Naive B cell (primary cell): ENCODE measurements around the gene FLT3. TPM values are rescaled to one million over a fixed set of nuclear protein-coding genes. Genes with fewer than 3 reads are reported as not detected.
"Not testable (repeated sequence)": the region's sequence is repeated elsewhere in the genome, so short reads cannot be mapped to it uniquely, and the experiment has no call there.

Source experiments
- ATAC-seq, 2 donors: fragments of 150-1000 bp; cut with Tn5 transposase; 2 replicates each; pipeline ENCODE4 v1.10.0; 2021; ENCODE audit warnings: low read depth in 2 of 2, mild to moderate bottlenecking in 2 of 2, moderate library complexity in 2 of 2
- DNase-seq: peaks from one replicate; pipeline ENCODE4 v3.0.0; 2022
- H3K27ac Mint-ChIP-seq, 6 donors: one replicate each; pipeline ENCODE4 v1.8.0; 2020 to 2022; ENCODE audit warnings: mild to moderate bottlenecking in 6 of 6, mixed read lengths in 6 of 6, moderate library complexity in 5 of 6, inconsistent platforms in 2 of 6
- H3K27me3 Mint-ChIP-seq, 3 donors: one replicate each; pipeline ENCODE4 v1.8.0; 2021 to 2022; ENCODE audit warnings: mixed read lengths in 3 of 3, mild to moderate bottlenecking in 1 of 3
- H3K36me3 Mint-ChIP-seq, 2 donors: one replicate each; pipeline ENCODE4 v1.8.0; 2020 to 2022; ENCODE audit warnings: mixed read lengths in 2 of 2, inconsistent platforms in 1 of 2, mild to moderate bottlenecking in 1 of 2
- H3K4me1 Mint-ChIP-seq, 3 donors: one replicate each; pipeline ENCODE4 v1.8.0; 2020 to 2022; ENCODE audit warnings: mixed read lengths in 3 of 3, inconsistent platforms in 1 of 3, mild to moderate bottlenecking in 1 of 3, moderate library complexity in 1 of 3
- H3K4me3 Mint-ChIP-seq, 8 donors: one replicate each; pipeline ENCODE4 v1.8.0; 2020 to 2022; ENCODE audit warnings: mild to moderate bottlenecking in 8 of 8, mixed read lengths in 8 of 8, moderate library complexity in 8 of 8, inconsistent platforms in 2 of 8
- H3K9me3 Mint-ChIP-seq, 7 donors: one replicate each; pipeline ENCODE4 v1.8.0; 2020 to 2022; ENCODE audit warnings: mixed read lengths in 7 of 7, mild to moderate bottlenecking in 5 of 7, inconsistent platforms in 2 of 7, moderate library complexity in 1 of 7
- polyA plus RNA-seq, 6 donors: library from polyadenylated mRNA; unstranded; fragments of 300-500 nt; fragmentation: Illumina TruSeq; gene quantifications; one replicate each; pipeline ENCODE4 v1.2.3, GENCODE V29; 2021; ENCODE audit warnings: low read depth in 6 of 6

The FLT3 gene
- polyA plus RNA-seq, 6 donors from 2014 or later, result 0.08 to 0.47 (median 0.36) TPM; not detected in 3

DNA sequence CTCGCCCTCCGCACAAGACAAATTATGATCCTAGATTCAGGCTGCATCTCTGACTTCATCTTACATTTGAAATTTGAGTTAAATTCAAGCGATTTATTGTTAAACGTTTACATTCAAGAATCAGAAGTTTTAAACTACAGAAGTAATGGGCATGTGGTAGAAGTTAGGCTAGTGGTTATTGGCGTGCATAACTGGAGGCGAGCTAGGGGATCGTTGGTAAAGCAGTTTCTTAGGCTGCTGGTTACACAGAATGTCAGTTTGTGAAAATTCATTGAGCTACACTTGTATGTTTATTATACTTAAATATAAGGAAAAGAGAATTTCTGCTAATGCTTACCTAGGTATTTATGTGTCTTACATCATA is 130.5 kb downstream of the FLT3 start:
- Mint-ChIP-seq H3K27ac (peak overlapping the region in 2 of 6 donors; percentile 0 to 89), H3K9me3 (peaks cover 0 to 3% (median 0%) of the 10 kb centered on the region in 7 donors), H3K27me3 (peaks cover 64 to 96% (median 86%) of the 10 kb centered on the region in 3 donors), H3K4me3 (peak overlapping the region in 7 of 8 donors; percentile 16 to 88 (median 78)), H3K36me3 (no peaks in the 10 kb centered on the region), H3K4me1 (peaks cover 38 to 47% (median 43%) of the 10 kb centered on the region in 3 donors)
- DNase-seq (no peak), ATAC-seq (no peak)

DNA sequence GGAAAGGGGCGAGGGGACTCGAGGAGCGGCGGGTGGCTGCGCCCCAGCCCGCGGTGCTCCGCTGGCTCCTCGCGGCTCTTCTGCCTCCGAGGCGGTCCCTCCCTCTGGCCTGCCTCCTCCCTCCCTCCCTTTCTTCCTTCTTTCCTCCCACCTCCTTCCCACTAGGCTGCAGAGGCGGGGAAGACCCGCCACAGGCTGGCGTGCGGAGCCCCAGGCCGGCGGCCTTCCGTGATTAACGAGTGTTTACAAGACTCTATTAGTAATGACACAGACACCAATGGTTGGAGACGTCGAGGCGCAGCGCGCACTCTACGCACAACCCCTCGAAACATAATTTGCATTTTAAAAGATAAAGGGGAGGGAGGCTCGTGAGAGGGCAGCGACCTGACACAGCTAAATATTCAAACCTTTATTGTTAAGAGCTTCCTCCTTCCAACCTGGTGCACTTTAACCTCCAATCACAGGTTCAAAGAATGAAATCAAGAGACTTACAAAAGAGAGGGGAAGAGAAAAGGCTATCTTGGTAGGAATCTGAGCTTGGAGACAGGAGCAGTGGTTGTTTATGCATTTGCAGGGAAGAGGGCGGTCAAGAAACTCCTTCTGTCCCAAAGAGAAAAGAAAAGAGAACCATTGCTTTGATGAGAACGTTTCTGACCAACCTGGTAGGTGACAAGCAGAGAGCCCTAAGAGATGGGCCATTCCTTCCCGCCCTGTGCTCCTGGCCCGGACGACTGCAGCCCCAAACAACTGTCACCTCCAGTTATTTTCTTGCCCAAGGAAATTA is 131.1 kb downstream of the FLT3 start, which contains the start of gene CDX2:
TSS of gene CDX2 (minus strand) at position 234 of the 784 bp plus-strand sequence. CDS start 309 bp downstream, outside the sequence.
- Mint-ChIP-seq H3K36me3 (no peaks in the 10 kb centered on the region), H3K4me1 (peaks cover 38 to 47% (median 39%) of the 10 kb centered on the region in 3 donors), H3K27me3 (peaks cover 59 to 94% (median 82%) of the 10 kb centered on the region in 3 donors), H3K27ac (peak within 1 kb of the TSS in 3 of 6 donors; percentile 0 to 90 (median 89)), H3K9me3 (peaks cover 0 to 3% (median 0%) of the 10 kb centered on the region in 7 donors), H3K4me3 (peak within 1 kb of the TSS; percentile 48 to 88 (median 86))
- ATAC-seq (peak; percentile 26 to 37), DNase-seq (no peak)

DNA sequence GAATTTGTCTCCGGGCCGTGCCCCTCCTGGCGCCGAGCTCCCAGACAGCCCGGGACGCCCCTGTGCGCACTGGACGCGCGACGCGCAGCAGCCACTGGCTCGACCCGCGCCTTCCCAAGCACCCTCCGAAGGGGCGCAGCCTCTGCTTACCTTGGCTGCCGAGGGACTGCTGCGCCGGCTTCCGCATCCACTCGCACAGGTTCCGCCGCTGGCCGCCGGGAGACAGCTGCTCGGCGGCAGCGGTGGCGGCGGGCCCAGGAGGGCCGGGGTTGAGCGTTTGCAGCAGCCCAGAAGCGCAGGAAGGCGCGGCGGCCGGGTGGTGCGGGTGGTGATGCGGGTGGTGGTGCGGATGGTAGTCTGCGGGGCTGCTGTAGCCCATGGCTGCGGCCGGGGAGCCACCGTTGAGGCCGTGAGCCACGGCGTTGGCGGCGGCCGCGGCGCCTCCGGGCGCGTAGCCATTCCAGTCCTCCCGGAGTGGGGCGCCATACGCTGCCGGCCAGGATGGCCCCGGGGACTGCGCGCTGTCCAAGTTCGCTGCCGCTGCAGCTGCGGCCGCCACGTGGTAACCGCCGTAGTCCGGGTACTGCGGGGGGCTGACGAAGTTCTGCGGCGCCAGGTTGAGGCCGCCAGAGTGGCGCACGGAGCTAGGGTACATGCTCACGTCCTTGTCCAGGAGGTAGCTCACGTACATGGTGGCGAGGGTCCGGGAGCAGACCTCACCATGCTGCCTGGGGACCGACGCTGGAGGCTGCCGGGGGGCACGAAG is 131.9 kb downstream of the FLT3 start:
- Mint-ChIP-seq H3K27me3 (peaks cover 56 to 94% (median 82%) of the 10 kb centered on the region in 3 donors), H3K36me3 (no peaks in the 10 kb centered on the region), H3K27ac (peak overlapping the region in 1 of 6 donors; percentile 78), H3K4me3 (peak overlapping the region; percentile 2 to 87 (median 68)), H3K4me1 (peaks cover 38 to 47% (median 39%) of the 10 kb centered on the region in 3 donors), H3K9me3 (peaks cover 0 to 3% (median 0%) of the 10 kb centered on the region in 7 donors)
- DNase-seq (no peak), ATAC-seq (peak; percentile 18 to 32)

DNA sequence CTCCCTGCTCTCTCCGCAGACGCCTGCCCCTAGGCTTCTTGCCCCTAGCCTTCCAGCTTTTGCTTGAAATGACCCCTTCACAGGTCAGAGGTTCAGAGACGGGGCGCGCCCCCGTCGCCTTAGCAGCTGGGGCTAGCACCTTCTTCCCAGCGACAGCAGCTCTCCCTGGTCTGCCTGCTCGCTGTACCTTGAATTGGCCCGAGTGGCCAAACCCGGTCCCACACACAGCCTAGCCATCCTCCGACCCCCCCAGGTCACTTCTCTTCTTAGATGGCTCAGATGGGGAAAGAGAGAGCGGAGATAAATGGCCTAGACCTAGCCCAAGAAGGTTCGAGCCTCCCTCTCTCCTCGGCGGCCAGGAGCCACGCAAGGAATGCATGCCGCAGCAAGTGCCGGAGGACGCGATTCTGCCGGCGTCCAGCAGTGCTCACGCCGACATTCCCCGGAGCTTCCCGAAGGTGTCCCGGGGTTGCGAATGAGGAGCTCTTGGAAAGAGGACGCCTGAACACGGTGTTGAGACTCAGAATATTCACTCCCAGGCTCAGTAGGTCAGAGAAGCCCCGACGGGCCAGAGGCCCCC is 132.6 kb downstream of the FLT3 start:
- H3K27ac Mint-ChIP-seq, result peak overlapping the region in 3 of 6 donors; percentile 69 to 91 (median 83)
- ATAC-seq (no peak), DNase-seq (no peak)
- H3K9me3 Mint-ChIP-seq, result peaks cover 0 to 3% (median 0%) of the 10 kb centered on the region in 7 donors
- peak overlapping the region; percentile 69 to 88 (median 81) for H3K4me3 Mint-ChIP-seq
- no peaks in the 10 kb centered on the region for H3K36me3 Mint-ChIP-seq
- peaks cover 38 to 47% (median 39%) of the 10 kb centered on the region in 3 donors for H3K4me1 Mint-ChIP-seq
- H3K27me3 Mint-ChIP-seq, result peaks cover 49 to 94% (median 79%) of the 10 kb centered on the region in 3 donors

DNA sequence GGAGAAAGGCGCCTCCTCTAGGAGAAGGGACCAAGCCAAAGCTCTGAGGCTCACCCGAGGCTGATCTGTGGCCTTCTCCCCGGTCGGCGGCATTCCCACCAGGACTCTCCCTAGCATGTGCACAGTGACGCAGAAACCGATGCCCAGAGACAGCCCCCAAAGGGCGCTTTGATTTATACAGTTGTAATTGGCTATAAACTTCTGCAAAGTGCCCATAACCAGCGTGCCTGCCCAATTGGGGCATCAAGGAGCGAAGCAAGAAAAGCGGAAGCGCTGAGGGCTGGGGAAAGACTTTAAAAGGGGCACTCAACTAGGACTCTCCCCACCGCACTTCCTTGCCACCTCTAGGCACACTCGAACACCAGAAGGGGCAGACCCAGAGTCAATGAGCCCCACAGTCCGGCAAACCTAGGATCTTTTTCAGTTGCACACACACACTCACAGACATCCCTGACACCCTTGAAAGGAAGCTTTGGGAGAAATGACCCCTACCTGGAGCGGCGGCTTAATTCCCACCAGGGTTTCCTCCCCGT is 133.1 kb downstream of the FLT3 start:
- H3K4me3 Mint-ChIP-seq, result peak overlapping the region; percentile 69 to 88 (median 81)
- H3K27ac Mint-ChIP-seq, result peak overlapping the region in 3 of 6 donors; percentile 69 to 91 (median 83)
- H3K9me3 Mint-ChIP-seq, result peaks cover 0 to 3% (median 0%) of the 10 kb centered on the region in 7 donors
- ATAC-seq, result peak; percentile 65 to 75
- H3K27me3 Mint-ChIP-seq, result peaks cover 54 to 96% (median 84%) of the 10 kb centered on the region in 3 donors
- H3K36me3 Mint-ChIP-seq, result no peaks in the 10 kb centered on the region
- H3K4me1 Mint-ChIP-seq, result peaks cover 38 to 50% (median 39%) of the 10 kb centered on the region in 3 donors
- DNase-seq, result peak; percentile 41

DNA sequence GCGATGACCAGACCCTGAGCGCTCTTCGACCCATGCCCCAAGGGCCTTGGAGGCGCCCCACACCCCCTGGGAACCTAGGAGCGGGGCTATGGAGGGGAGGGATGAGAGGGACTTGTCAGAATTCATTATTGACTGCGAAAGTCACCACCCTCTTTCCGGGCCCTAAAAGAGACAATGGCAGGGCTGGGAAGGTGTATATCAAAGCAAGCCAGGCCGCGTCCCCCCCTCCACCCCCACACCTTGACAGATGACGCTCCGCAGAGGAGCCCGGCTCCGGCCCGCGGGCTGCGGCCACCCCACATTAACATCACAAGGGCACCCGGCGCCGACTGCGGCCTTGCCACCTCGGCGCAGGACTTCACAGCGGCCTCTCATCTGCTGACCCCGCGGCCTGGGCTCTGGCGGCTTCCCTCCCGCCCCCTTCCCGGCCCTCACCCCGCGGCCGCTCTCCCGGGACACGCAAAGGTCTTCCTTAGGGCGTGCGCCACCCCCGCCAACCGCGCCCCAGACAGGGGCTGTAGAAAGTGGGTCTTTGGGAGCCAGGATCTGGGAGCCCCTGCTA is 133.7 kb downstream of the FLT3 start:
- H3K4me3 Mint-ChIP-seq, result peak overlapping the region; percentile 15 to 87 (median 76)
- H3K9me3 Mint-ChIP-seq, result peaks cover 0 to 3% (median 0%) of the 10 kb centered on the region in 7 donors
- H3K4me1 Mint-ChIP-seq, result peaks cover 38 to 56% (median 40%) of the 10 kb centered on the region in 3 donors
- H3K27ac Mint-ChIP-seq, result peak overlapping the region in 1 of 6 donors; percentile 86
- no peaks in the 10 kb centered on the region for H3K36me3 Mint-ChIP-seq
- DNase-seq (no peak), ATAC-seq (no peak)
- H3K27me3 Mint-ChIP-seq, result peaks cover 59 to 97% (median 90%) of the 10 kb centered on the region in 3 donors

DNA sequence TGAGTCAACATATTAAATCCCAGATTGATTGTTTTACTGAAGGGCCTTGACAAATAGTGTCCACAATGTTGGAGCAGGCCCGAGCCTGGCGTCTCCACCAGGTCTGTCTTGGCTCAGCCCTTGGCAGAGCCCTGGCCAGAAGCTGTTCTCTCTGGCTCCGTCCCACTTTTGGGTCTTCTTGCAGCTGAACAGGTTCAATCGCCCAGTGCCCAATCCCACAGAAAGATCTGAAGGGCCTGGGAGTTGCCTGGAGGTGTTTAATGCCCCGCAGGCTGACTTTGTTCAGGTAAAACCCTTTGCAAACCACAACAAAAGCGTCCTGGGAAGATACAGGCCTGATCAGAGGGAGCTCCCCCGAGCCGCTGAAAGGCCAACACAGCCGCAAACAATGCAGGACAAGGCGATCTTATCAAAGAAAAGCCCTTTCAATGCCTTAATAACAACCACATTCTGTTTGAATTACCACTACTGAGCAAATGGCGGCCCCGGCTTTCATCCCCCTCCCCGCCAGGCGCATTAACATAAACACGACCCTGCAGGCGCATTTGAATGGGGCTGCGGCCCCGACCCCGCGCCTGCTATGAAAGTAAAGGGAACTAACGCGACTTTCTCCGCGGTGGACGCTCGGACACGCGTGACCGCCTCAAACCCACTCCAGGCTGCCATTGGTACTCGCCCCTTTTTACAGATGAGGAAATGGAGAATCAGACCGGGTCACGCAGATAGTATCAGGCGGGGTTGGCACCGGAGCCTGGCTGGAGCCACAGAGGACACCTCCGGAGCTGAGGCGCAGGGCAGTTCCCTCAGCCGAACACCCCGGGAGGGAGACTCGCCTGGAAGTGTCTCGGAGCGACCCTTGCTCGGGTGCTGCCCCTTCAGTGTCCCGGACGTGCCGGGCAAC is 134.4 kb downstream of the FLT3 start:
- peak overlapping the region; percentile 35 to 83 (median 67) for H3K4me3 Mint-ChIP-seq
- no peaks in the 10 kb centered on the region for H3K36me3 Mint-ChIP-seq
- ATAC-seq (no peak), DNase-seq (no peak)
- H3K27me3 Mint-ChIP-seq, result peaks cover 63 to 97% (median 90%) of the 10 kb centered on the region in 3 donors
- H3K4me1 Mint-ChIP-seq, result peaks cover 38 to 59% (median 47%) of the 10 kb centered on the region in 3 donors
- H3K9me3 Mint-ChIP-seq, result peaks cover 0 to 1% (median 0%) of the 10 kb centered on the region in 7 donors
- H3K27ac Mint-ChIP-seq, result peak overlapping the region in 1 of 6 donors; percentile 86

DNA sequence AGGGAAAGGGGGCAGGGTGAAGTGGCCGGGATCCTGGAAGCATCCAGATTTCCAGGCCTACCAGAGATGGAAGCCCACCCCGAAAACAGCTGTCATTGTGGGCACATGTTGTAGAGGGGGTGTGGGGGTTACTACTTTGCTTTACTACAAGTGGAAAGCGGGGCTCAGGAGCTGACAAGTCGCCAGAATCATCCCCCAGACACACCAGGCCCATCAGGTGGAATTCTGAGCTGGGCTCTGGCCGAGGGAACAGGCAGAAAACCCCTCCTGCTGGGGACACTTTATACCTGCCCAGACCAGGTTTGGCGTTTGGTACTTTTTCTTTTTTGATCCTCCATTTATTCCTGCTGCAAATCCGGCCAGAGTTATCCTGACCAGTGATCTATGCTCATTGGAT is 135.0 kb downstream of the FLT3 start:
- DNase-seq (no peak), ATAC-seq (no peak)
- peak overlapping the region in 2 of 8 donors; percentile 47 to 83 for H3K4me3 Mint-ChIP-seq
- H3K9me3 Mint-ChIP-seq, result peaks cover 0 to 1% (median 0%) of the 10 kb centered on the region in 7 donors
- H3K36me3 Mint-ChIP-seq, result no peaks in the 10 kb centered on the region
- H3K4me1 Mint-ChIP-seq, result peaks cover 33 to 56% (median 47%) of the 10 kb centered on the region in 3 donors
- peaks cover 63 to 96% (median 85%) of the 10 kb centered on the region in 3 donors for H3K27me3 Mint-ChIP-seq
- H3K27ac Mint-ChIP-seq, result peak overlapping the region in 1 of 6 donors; percentile 86

DNA sequence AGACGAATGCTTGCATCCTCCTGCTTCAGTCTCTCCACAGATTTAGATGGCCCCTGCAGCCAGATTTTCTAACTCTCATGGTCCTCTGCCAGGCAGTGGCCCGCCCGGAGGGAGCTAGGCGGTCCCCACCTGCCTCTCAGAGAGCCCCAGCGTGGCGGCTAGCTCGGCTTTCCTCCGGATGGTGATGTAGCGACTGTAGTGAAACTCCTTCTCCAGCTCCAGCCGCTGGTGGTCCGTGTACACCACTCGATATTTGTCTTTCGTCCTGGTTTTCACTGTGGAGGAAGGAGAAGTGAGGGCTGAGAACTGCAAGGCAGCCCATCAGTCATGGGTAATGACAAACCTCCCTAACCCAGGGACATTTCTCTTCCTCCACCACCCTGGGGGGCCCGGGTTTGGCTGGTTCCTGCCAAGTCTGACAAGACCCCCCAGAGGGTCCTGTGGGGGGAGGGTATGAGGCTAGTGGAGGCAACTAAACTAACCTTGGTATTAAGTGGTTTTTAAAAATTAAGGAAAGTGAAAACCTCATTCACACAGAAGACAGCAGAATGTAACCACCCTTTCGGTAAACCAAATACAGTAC is 135.5 kb downstream of the FLT3 start:
- Mint-ChIP-seq H3K36me3 (no peaks in the 10 kb centered on the region), H3K9me3 (peaks cover 0 to 4% (median 0%) of the 10 kb centered on the region in 7 donors), H3K4me3 (peak overlapping the region in 2 of 8 donors; percentile 22 to 47), H3K4me1 (peaks cover 35 to 57% (median 50%) of the 10 kb centered on the region in 3 donors), H3K27me3 (peaks cover 63 to 96% (median 85%) of the 10 kb centered on the region in 3 donors), H3K27ac (peak overlapping the region in 1 of 6 donors; percentile 86)
- no peak for DNase-seq
- no peak for ATAC-seq

DNA sequence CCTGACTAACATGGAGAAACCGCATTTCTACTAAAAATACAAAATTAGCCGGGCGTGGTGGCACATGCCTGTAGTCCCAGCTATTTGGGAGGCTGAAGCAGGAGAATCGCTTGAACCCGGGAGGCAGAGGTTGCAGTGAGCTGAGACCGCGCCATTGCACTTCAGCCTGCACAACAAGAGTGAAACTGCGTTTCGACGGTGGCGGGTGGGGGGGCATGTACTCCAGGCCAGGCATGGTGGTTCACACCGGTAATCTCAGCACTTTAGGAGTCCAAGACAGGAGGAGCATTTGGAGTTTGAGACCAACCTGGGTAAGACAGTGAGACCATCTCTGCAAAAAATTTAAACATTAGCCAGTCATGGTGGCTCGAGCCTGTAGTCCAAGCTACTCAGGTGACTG is 136.2 kb downstream of the FLT3 start:
- H3K9me3 Mint-ChIP-seq, H3K36me3 Mint-ChIP-seq, DNase-seq, H3K27ac Mint-ChIP-seq, ATAC-seq: not testable (repeated sequence)
- Mint-ChIP-seq H3K4me3 (peak overlapping the region in 1 of 8 donors; percentile 6), H3K4me1 (peaks cover 29 to 51% (median 45%) of the 10 kb centered on the region in 3 donors), H3K27me3 (peaks cover 62 to 96% (median 82%) of the 10 kb centered on the region in 3 donors)

DNA sequence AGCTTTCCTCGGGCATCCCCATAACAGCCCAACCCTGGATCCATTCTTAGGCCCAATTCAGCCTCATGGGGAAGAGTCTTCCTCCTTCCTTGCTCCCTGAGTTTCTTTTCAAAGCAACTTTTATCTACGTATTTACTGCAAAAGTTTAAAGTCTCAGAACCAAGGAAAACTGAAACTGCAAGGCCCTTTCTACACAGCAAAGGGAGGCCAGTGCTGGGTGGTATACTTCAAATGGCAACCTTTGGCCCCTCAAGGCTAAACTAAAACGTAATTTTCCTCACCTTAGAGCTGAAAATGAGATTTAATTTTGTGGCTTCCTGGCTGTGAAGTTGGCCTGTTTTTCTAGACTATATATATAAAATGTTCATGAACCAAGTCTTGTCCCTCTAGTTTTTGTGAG is 136.9 kb downstream of the FLT3 start:
- H3K9me3 Mint-ChIP-seq, result peaks cover 0 to 4% (median 0%) of the 10 kb centered on the region in 7 donors
- H3K4me3 Mint-ChIP-seq, result peak overlapping the region in 1 of 8 donors; percentile 6
- ATAC-seq (no peak), DNase-seq (no peak)
- H3K27me3 Mint-ChIP-seq, result peaks cover 66 to 97% (median 82%) of the 10 kb centered on the region in 3 donors
- H3K4me1 Mint-ChIP-seq, result peaks cover 26 to 46% (median 41%) of the 10 kb centered on the region in 3 donors
- H3K27ac Mint-ChIP-seq, result peak overlapping the region in 1 of 6 donors; percentile 59
- H3K36me3 Mint-ChIP-seq, result no peaks in the 10 kb centered on the region
